Stimulated activated CD4-positive, alpha-beta T cell treated with anti-CD3 and anti-CD28 coated beads, Interleukin-12 subunit alpha, Interleukin-12 subunit beta, amount 100 ng/mL, for 48 hours (primary cell): ENCODE measurements around the gene PDZD7.

Experiments used
- DNase-seq, 3 donors: peaks; one replicate each; pipeline ENCODE4 v3.0.0-alpha.2; 2020; ENCODE audit warnings: low read depth in 2 of 3, low spot score in 1 of 3

The PDZD7 gene

DNA sequence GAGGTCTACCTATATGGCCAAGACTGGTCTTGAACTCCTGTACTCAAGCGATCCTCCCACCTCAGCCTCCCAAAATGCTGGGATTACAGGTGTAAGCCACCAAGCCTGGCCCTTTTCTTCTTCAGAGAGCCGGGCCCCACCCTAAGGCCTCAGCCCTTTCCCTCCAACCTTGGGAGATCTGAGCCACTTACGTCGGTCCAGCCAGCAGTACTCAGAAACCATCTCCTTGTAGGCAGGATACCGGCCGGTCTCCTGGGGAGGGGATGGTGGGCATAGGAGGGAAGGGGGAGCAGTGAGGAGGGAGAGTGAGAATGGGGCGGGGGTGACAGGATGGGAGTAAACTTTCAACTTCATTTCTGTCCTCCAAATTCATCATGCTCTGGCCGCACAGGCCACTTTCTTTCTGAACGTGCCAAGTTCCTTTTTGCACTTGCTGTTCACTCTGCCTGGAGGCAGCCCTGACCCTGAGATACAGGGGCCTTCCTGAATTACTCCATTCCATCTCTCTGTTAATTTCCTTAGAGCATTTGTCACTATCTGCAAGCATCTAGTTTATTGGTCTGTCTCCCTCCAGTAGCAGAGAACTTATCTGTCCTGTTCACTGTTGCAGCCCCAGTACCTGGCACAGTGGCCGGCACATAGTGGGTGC is 10.4 kb downstream of the PDZD7 start:
- no peak for DNase-seq

DNA sequence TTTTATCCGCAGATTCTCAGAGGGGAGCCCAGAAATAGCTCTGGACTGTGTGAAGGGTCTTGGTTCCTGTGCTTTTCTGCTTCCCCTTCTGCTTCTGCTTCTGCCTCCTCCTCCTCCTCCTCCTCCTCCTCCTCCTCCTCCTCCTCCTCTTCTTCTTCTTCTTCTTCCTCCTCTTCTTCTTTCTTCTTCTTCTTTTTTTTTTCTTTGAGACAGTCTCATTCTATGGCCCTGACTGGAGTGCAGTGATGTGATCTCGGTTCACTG is 11.6 kb downstream of the PDZD7 start:
- no peak for DNase-seq

DNA sequence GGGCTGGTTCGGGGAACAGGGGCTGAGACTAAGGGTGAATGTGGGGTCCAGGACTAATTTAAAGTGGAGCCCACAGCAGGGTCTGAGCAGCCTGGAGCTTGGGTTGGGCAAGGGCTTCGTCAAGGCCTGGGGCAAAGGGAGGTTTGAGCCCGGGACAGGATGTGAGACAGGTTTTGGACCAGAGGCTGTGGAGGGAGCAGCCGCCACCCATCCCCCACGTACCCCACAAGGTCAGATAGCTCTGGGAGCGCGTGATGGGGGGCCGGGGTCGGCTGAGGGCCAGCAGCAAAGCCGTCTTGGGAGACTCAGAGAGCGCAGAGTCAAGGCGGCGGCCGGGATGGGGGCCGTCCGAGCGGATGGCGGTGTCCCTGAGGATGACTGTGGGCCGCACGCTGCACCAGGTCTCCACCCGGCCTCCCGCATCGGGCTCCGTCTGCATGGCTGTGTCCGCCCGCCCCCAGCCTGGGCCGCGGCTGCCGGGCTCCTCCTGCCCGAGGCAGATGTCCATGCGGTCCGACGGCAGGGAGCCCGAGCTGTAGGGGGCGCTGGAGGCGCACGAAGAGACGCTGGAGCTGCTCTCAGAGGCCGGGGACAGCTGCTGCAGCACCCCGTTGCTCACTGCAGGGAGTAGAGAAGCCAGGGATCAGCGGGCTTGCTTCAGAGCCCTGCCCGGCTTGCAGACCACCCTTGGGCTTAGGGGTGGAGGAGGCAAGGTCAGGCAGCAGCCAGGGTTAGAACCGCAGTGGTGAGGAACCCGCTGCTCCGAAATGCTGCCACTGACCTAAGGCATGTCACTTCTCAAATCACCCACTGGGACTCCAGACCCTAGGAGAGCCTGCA is 12.1 kb downstream of the PDZD7 start:
- DNase-seq: peak; percentile 67 to 84 (median 81)

DNA sequence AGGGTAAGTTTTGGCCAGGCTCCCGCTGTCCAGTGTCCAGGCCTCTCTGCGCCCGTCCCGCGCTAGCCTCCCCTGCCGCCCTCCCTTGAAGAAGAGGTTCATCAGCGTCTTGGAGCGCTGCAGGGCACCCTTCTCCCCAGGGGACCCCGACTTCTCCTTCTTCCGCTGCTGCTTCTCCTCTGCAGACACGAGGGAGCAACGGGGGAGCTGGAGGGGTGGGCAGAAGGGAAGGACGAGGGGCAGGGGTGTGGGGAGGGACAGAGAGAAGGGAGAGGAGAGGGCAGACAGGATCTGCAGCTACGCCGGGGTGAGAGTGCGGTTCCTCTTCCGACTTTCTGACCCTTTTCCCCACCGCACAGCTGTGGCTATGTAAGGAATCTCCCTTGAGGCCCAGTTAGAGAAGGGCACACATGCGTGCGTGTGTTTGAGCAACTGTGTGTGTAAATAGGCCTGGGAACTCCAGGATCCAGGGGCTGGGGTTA is 12.8 kb downstream of the PDZD7 start:
- DNase-seq: no peak

DNA sequence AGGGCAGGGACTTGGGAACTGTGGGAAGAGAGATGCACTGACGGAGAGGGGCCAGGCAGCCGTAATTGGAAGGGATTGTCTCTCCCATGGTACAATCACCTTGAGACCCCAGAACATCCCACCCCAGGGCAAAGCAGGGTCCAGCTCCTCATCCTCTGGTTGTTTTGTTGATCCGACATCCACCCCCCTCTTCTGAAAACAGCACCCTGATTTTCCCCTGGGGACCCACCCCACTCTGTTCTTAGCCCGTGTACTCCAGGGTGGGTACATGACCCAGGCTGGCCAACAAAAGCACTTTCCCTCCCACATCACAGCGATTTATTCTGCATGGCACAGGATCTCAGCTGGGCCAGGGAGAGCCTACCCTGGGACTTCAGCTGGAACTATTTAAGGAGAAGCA is 14.1 kb downstream of the PDZD7 start:
- no peak for DNase-seq

DNA sequence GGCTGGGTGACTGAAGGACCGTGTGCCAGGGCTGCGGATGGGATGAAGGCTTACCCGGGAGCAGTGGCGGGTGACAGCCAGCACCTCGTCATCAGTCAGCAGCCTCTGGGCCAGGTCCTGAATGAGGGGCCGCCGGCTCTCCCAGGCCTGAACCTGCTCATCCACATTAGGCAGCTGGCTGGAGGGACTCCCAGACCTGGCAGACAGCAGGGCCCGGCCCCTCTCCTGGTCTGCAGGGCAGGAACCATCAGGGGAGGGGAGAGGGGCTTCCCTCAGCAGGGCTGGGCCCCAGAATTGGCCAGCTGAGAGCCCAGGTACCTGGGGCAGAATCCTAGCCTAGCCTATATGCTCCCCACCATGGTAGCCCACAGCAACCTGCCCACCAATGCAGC is 15.4 kb downstream of the PDZD7 start:
- no peak for DNase-seq

DNA sequence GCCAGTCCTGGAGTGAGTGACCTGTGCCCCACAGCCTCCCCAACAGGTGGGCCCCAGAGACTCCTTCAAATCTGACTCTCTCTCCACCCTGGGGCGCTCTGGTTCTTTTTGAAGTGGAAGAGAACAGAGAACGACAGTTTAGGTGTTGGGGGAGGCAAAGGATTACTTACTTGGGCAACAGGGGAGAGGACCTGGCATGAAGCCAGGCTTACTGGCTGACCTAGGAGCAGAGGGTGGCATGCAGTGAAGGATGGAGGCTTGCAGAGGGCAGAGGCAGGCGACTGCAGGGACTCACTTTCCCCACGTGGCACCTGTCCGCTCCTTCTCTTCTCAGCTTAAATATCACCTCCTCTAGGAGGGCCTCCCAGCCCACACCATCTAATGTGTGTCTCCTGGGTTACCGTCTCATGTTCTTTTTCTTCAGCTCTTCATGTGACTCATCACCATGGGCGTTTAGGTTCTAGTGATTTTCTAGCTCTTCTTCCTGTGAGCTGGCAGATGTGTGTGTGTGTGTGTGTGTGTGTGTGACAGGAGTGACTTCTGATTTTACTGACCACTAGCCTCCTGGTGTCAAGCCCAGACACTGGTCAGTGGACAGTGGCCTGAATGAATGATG is 15.9 kb downstream of the PDZD7 start:
- DNase-seq: no peak

DNA sequence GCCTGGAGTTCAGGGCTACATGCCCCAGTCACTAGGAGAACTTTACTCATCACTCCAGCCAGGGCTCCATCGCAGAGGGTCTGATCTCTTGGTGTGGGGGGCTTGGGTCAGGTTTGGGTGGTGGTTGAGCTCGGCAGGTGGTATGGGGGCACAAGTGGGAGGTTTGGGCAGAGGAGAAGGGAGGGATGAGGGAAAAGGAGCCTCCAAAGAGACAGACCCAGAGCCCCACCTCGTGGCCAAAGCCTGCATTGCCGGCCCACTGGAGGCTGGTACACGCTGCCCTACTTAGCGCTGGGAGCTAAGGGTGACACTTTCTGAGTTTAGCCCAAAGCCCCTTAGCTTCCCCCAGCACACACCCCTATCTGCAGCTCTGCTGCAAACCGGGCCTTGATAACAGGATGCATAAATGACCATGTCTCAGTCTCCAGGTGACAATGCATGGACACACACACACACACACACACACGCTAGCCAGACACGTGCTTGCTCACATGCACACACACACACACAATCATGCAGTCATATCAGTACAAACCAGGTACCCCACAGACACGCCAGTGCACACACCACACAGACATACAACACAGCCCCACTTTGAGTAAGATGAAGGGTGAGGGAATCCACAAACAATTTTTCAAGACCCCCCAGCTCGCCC is 16.6 kb downstream of the PDZD7 start:
- DNase-seq: peak; percentile 53 to 89 (median 72)

DNA sequence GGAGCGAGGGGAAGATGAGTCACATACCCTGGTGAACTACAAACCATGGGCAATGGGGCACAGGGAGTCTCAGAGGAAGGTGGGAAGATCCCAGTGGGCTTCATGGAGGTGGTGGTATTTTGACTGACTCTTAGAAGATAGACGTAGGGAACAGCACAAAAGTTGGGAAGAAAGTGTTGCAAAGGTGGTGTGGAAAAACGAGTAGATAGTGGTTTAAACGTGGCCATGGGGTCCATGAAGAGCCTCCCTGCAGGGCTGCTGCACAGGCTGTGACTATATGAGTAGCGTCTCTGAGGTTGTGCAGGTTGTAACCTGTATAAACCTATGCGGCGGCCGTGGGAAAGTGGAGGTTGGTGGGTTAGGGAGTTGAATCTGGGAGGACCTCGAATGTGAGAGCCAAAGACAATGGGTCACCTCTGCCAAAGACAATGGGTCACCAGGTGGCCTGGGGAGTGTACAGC is 17.5 kb downstream of the PDZD7 start:
- no peak for DNase-seq

DNA sequence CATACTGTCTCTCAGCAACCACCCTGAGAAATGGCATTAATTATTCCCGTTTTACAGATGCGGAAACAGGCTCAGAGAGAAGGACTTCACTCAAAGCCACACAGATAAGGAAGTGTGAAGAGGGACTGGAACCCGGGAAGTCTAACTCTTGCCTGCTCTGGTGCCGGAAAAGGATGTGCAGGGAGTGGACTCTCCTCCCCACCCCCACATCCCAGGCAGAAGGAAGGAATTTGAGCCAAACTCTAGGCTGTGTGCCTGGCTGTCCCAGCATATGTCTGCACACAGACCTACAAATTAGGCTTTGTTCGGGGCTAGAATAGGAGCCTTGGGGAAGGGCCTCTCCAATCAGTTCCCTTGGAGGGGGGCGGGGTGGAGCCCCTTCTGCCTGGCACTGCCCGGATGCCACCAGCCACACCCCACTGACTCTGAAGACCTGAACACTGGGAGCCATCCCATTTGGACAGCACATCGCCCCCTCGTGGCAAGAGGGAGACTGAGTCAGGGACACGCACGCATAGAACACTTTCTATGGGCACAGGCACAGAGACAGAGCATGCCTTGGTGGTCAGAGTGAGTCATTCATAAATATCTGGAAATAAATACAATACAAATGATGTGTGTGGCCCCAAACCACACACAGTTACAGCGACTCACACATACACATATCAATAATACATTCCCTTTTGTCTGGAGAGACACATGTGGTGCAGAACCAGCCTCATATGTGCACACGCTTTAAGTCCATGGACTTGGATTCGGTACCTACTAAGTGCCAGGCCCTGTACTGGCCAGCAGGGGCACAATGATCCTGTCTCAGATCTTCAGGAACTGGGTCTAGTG is 18.2 kb downstream of the PDZD7 start:
- peak; percentile 64 to 82 (median 76) for DNase-seq

DNA sequence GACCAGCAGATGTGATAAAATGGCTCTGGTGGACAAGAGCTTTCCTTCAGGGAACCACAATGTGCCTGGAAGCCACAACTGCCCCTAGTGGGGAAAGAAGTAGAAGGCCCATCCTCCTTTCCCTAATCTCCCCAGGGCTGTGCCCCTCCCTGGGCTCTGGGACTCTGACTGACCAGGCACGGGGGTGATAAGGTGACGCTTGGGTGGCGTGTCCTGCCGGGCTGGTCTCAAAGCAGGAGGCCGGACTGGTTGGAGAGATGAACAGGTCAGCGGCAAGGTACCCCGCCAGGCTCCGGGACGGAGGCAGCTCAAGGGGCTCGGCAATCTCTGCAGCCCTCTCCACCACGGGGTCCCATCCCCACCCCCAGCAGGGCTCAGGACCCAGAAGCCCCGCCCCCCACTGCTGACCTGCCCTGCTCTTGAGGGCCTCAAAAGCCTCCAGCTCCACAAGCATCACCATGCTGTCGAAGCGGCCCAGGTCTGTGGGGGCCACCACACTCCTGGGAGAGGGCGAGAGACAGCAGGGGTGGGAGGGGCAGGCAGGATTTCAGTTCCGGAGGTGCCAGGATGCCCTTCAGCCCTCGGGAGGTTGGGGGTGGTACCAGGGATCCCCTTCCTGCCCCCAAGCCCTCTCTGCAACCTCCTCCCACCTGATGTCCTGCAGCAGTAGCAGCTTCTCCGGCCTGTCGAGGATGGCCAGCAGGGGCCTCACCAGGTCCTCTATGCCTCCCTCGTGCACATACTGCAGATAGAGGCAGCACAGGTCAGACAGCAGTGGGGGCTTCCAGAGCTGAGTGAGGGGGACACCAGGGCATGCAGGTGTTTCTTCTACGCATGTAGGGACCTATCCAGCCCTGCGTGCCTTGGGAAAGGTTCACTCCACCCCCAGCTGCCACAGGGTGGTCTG is 19.2 kb downstream of the PDZD7 start:
- DNase-seq: no peak

DNA sequence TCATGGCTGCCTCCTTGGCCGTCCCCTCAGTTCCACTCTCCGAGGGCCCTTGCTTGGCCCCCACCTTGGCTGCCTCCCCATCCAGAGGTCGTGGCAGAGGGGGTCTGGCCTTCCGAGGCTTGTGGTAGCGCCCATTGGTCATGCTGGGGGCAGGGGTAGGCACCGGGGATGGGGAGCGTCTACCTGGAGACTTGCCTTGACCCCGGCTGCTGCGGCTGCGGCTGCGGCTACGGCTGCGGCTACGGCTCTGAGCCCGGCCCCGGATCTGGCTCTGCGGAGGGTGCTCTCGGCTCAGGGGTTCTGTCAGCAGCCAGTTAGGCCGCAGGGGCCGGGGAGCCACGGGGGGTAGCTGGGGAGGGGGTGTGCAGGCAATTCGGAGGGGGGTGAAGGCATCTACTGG is 20.6 kb downstream of the PDZD7 start:
- no peak for DNase-seq

DNA sequence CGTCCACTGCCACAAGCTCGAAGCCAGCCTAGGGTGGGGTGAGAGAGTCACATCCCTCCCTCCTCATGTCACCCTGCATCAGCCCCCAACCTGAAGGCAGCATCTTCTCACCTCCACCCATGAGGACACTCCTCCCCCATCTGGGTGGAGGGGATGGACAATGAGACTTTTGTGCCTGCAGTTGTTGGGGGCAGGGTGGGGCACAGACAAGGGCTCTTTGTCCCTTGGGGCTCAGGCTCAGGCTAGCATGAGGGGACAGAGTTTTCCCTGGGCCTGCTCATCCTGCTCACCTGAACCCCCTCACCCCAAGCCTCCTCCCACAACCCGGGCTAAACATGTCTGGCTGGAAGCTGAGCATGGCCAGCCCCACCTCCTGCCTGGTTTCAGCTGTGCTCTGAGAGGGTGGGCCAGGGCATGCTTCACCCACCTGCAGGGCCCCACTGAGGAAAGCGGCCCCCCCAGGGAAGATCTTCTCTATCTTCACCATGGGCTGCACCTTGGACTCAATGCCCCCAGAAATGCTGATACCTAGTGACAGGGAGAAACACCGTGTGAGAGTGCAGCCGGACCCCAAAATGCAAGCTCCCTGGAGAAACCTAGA is 22.0 kb downstream of the PDZD7 start:
- no peak for DNase-seq

DNA sequence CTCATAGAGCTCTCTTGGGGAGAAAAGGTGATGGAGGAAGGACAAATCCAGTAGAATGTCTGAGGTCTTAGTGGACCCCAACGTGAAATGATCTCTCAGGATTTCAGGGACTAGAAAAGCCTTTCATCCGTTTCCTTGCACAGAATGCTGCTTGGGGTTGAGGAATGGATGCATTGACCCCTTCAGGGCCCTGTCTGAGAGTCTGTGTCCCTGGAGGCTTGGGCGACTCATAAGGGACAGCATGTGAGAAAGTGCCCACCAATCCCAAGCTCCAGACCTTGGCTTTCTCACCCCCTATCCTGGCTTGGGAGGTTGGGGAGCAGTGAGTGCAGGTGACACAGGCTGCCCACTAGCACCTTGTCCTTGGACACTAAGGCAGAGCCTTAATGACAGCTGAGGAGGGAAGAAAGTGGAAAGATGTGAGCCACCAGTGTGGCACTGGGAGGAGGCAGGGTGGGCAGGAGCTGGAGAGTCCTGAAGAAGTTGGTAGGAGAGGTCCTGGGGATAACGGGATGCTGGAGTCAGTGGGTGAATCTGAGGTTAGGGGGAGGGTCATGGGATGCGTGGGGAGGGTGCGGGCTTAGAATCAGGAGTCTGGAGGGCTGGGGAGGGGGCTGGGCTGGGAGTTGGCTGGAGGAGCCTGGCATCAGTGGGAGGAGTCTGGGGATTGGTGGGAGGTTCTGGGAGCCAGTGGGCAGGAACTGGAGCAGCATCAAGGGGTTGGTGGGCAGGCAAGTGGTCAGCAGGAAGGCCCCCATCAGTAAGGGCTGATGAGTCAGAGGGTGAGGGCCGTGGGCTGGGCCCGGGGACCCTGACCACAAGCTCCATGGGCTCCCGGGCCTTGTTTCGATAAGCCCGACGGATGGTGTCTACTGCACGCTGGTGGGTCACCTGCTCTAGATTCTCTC is 22.8 kb downstream of the PDZD7 start:
- no peak for DNase-seq

DNA sequence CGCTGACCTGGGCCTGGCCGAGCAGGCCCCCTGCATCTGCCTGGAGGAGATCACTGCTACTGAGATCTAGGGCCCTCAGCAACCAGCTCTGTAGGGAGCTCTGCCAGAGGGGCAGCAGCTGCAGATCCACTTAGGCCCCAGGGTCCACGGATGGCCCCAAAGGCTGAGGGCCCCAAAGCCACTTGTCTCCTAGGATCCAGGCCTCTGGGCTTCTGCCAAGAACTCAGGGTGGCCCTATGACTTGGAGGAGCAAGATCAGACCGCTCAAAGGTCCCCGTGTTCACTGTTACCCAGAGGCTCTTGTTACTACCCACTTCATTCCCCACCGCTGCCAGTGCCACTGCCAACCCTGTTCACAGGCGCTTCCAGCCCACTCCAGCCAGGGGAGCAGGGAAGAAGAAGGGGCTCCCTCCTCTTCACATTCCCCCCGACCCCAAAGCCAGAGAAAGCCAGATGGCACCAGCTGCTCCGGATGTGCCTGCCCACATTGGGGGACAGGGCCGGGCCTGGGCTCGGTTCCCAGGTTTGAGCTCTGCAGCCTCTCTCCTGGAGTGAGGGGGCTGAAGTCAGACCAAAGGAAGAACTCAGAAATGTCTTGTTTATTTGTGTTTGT is 23.7 kb downstream of the PDZD7 start:
- no peak for DNase-seq

DNA sequence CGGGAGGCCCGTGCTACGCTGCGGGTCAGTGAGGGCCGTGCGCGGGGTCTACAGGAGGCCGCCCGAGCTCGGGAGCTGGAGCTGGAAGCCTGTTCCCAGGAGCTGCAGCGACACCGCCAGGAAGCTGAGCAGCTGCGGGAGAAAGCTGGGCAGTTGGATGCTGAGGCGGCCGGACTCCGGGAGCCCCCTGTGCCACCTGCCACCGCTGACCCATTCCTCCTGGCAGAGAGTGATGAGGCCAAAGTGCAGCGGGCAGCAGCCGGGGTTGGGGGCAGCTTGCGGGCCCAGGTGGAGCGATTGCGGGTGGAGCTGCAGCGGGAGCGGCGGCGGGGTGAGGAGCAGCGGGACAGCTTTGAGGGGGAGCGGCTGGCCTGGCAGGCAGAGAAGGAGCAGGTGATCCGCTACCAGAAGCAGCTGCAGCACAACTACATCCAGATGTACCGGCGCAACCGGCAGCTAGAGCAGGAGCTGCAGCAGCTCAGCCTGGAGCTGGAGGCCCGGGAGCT is 24.3 kb downstream of the PDZD7 start:
- no peak for DNase-seq

DNA sequence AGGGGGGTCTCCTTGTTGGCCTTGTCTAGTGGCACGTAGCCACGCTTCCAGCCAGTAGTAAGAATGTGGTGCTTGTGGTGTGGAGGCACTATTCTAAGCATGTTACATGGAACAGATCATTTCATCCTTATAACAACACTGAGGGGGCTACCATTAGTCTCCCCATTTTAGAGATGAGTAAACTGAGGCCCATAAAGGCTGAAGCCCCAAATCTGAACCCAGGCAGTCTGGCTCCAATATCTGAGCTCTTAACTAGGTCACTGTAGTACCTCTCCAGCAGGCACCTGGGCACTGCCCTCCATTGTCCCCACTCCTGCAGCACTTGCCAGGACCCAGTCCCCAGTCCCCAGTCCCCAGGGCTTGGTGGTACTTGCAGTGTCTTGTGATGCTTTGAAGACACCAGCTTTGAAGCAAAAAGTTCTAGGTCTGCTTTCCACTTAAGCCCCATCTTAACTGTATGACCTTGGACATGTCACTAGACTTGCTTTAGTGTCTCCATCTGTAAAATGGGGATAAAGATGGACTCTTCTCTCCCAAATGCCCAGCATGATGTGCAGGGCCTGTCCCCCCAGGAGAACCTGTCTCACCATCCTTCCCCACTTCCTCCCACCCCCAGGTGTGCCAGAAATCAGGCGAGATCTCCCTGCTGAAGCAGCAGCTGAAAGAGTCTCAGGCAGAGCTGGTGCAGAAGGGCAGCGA is 24.9 kb downstream of the PDZD7 start:
- no peak for DNase-seq
